HG02588 (cell line): ENCODE data around the gene USP37.

Source experiments
- ATAC-seq: cut with Tn5 transposase; IDR thresholded peaks from one replicate; pipeline ENCODE4 v1.9.1; 2021; ENCODE audit warnings: mild to moderate bottlenecking, moderate library complexity; ENCODE audit not compliant: unreplicated experiment

Gene USP37

GRCh38 chr2:218477247-218477646 is 90.9 kb downstream of the USP37 start:
- ATAC-seq: no peak

GRCh38 chr2:218476676-218477075 is 91.5 kb downstream of the USP37 start:
- no peak for ATAC-seq

DNA sequence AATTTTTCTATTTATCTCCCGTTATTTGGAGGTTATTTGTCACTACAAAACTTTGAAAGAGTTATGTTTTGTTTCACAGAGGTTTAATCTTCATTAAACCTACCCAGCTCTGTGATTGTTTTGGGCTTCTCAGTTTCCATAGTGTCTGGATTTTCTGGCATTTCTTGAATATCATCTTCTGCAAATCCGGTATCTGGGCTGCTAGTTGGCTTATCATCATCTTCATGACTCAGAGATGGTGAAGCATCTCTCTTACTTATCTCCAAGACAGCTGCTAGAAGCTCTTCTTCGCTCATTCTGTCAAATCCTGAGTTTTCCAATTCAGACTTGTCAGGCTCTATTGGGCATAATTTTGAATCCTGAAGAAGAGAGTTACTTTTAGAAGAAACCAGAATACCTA is 93.6 kb downstream of the USP37 start:
- ATAC-seq: no peak

- no peak for ATAC-seq
Observed at GRCh38 chr2:218472988-218473387, 95.2 kb downstream of the USP37 start.

- no peak for ATAC-seq
Observed at GRCh38 chr2:218471982-218472381, 96.2 kb downstream of the USP37 start.

GRCh38 chr2:218471036-218471435 is 97.1 kb downstream of the USP37 start:
- ATAC-seq: no peak

- ATAC-seq: no peak
Observed at GRCh38 chr2:218470448-218470847, 97.7 kb downstream of the USP37 start.

- no peak for ATAC-seq
Observed at GRCh38 chr2:218465987-218466633, 102.0 kb downstream of the USP37 start.

DNA sequence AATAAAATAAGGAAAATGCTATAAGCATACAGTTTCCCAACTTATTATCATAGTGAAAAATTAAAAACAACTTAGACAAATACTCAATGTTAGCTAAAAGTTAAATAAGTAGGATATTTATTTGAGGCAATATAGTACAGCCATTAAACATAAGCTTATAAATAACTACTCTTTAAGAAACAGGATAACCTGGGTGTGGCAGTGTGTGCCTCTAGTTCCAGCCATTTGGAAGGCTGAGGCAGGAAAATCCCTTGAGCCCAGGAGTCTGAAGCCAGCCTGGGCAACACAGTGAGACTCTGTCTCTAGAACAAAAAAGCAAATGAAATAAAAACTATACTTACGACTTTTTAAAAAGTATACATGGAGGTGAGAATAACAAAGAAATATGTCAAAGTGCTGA is 109.6 kb downstream of the USP37 start:
- no peak for ATAC-seq

- no peak for ATAC-seq
Observed at GRCh38 chr2:218456849-218457248, 111.3 kb downstream of the USP37 start.

- no peak for ATAC-seq
Observed at GRCh38 chr2:218452079-218452478, 116.1 kb downstream of the USP37 start.

GRCh38 chr2:218448934-218449333 is 119.2 kb downstream of the USP37 start:
- ATAC-seq: no peak

DNA sequence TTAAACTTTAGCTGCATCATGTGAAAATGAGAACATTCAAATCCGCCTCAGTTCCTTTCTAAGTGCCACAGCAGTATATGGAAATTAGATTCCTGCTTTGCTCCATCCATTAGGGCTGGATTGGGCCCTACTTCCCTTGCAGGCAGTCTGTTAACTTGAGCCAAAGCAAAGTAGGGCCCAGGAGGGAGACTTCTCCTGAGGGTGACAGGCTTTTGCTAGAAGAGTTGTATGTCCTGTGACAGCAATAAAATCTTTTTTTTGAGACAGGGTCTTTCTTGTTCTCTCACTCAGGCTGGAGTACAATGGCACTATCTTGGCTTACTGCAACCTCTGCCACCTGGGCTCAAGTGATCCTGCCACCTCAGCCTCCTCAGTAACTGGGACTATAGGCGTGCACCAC is 121.1 kb downstream of the USP37 start:
- ATAC-seq: no peak

- no peak for ATAC-seq
Observed at GRCh38 chr2:218446547-218446946, 121.6 kb downstream of the USP37 start.

DNA sequence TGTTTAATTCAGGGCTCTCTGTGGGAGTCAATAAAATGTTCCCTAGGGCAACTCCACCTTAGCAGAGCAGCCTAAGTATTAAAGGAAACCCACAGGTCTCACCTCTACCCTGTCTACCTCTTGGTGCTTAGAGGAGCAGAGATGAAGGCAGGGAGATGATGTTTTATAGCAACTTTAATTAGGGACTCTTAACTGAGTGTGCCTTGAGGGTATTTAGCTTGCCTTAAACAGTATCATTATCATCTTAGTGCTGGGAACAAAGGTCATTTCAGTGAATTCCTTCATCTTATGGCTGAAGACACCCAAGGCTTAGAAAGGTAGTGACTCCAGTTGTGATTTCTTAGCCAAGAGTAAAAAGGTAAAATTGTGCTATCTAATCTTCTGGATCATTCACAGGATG is 122.5 kb downstream of the USP37 start:
- ATAC-seq: no peak

DNA sequence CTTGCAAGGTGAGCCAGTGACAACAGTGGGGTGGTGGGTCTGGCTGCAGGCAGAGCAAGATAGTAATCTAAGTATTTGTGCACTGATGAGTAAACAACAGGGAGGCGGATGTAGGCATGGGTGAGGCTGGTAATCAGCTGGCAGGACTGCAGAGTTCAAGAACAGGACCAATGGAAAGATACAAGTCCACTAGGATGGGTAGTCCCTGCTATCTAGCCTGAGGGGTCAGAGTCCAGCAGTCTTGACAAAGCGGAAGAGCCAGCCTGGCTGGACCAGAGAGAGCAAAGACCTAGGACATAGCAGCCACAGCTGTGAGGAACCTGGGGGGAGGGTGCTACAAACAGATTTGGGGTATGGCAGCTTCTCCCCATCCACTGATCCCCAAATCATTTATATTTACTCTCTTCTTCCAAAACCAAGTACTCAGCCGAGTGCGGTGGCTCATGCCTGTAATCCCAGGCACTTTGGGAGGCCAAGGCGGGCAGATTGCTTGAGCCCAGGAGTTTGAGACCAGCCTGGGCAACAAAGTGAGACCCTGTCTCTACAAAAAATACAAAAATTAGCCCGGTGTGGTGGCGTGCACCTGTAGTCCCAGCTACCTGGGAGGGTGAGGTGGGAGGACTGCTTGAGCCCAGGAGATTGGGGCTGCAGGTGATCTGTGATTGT is 123.3 kb downstream of the USP37 start:
- ATAC-seq: no peak

- no peak for ATAC-seq
Observed at GRCh38 chr2:218438596-218438995, 129.6 kb downstream of the USP37 start.

GRCh38 chr2:218437969-218438368 is 130.2 kb downstream of the USP37 start:
- ATAC-seq: no peak

DNA sequence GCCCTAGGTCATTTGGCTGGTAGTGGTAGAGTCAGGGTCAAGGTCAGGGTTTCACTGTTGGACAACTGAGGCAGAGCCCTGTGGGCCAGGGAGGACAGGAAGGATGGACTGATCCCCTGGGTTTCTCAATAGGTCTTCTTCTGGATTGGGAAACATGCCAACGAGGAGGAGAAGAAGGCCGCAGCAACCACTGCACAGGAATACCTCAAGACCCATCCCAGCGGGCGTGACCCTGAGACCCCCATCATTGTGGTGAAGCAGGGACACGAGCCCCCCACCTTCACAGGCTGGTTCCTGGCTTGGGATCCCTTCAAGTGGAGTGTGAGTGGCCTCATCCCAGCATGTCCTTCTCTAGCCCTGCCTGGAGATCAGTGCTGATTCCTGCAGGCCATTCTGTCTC is 131.2 kb downstream of the USP37 start:
- ATAC-seq: no peak

- no peak for ATAC-seq
Observed at GRCh38 chr2:218435003-218435982, 132.9 kb downstream of the USP37 start.

DNA sequence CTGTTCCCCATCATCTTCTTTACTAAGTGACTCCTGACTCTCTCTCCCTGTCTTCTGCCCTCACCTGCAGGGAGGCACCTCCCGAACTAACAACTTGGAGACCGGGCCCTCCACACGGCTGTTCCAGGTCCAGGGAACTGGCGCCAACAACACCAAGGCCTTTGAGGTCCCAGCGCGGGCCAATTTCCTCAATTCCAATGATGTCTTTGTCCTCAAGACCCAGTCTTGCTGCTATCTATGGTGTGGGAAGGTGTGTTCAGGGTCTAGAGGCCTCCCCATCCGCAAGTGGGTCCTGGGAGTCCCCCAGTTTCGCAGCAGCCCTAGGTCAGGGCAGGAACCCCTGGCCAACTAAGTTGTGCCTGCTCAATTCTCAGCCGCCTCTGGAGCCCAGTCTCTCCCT is 133.7 kb downstream of the USP37 start:
- no peak for ATAC-seq
